Activated CD4-positive, alpha-beta T cell treated with anti-CD3 and anti-CD28 coated beads, Interleukin-2, Interleukin-4, amounts not matched to agents 100 ng/mL and 50 ng/mL, durations not matched to agents 16 hours and 8 hours (primary cell): Measurements from ENCODE around the gene PTPRK.

Experiments
- DNase-seq: peaks from one replicate; pipeline ENCODE4 v3.0.0-alpha.2; 2020; ENCODE audit warnings: low spot score

The PTPRK gene

GRCh38 chr6:128007658-128008057 is 512.7 kb downstream of the PTPRK start:
- no peak for DNase-seq

GRCh38 chr6:128005009-128005408 is 515.4 kb downstream of the PTPRK start:
- DNase-seq = no peak

GRCh38 chr6:128000363-128000762 is 520.0 kb downstream of the PTPRK start:
- no peak for DNase-seq

GRCh38 chr6:127998985-127999384 is 521.4 kb downstream of the PTPRK start:
- no peak for DNase-seq

- no peak for DNase-seq
Observed at GRCh38 chr6:127997496-127998164, 522.8 kb downstream of the PTPRK start.

- no peak for DNase-seq
Observed at GRCh38 chr6:127996925-127997324, 523.5 kb downstream of the PTPRK start.

GRCh38 chr6:127992144-127992543 is 528.3 kb downstream of the PTPRK start:
- DNase-seq = no peak

DNA sequence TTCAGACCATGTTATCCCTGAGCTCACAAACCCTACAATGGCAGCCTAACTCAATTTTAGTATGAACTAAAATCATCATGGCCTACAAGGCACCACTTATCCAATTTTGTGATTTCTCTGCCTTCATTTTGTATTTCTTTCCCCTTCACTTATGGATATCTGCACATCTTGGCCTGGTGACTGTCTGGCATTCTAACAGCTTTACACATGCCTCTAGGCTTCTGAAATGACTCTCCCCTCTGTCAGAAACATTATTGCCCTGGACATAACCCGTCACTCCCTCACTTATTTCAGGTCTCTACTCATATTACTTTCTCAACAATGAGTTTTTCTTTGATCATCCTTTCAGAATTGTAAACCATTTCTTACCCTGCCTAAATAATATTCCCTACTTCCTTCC is 530.3 kb downstream of the PTPRK start:
- no peak for DNase-seq

DNA sequence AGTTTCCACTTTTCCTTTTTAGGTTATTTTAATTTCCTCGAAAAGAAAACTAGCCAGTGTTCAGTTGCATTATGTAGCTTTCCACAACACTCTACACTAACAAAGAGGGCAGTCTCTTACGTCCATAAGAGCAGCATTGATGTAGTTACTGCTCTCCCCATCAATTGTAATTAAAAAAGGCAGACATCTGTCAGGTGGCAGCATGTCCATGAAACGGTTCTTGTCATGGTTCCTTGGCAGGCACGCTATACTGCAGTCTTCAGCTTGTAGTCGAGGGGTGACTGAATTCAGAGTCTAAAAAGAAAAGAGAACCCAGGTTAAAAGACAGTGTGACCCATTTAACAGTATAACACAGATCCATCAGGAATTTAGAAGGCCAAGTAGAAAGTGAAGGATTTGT is 539.4 kb downstream of the PTPRK start:
- DNase-seq = no peak

DNA sequence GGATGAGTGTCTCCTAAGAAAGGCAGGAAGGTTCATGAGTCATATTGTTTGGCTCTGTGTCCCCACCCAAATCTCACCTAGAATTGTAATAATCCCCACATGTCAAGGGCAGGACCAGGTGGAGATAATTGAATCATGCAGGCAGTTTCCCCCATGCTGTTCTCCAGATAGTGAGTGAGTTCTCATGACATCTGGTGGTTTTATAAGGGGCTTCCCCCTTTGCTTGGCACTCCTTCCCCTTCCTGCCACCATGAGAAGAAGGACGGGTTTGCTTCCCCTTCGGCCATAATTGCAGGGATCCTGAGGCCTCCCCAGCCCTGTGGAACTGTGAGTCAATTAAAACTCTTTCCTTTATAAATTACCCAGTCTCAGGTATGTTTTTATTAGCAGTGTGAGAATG is 542.2 kb downstream of the PTPRK start:
- DNase-seq = peak; percentile 22

GRCh38 chr6:127976796-127977195 is 543.6 kb downstream of the PTPRK start:
- no peak for DNase-seq

DNA sequence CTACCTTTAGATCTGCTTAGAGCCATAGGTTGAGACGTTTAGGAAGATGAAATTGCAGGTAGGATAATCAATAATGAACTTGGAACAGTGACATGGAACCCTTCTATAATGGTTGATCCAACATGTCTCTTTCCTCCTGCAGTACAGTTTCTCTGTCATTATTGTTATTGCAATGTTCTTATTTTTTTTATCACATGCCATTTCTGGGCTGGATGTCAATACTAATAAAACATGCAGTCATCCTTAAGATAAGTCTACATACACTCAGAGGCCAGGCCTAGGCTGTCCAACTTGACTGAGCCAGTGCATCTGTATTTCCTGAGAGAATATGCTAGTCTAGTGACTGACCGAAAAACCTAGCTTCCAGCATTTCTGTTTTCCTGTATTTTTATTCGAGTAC is 544.3 kb downstream of the PTPRK start:
- no peak for DNase-seq

- DNase-seq = peak; percentile 73
Observed at GRCh38 chr6:127972815-127973214, 547.6 kb downstream of the PTPRK start.

DNA sequence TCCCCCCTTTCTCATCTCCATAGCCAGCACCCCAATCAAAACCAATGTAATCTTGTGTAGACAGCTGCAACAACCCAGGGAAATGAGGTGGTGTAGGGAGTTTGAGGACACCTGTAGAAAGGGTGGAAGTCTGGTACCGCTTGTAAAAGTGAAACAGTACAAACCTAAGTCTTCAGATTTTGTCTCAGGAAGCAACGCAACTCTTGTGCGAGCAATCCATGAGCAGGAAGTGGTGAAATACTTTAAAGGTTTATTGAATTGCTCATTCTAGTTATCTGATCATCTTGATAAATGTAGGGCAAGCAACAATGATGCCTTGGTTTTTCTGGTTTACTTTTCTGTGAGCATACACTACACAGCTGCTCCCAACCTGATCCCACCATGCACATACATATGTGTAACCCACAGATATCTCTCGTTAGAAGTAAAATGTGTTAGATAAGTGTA is 548.4 kb downstream of the PTPRK start:
- DNase-seq = peak; percentile 93

DNA sequence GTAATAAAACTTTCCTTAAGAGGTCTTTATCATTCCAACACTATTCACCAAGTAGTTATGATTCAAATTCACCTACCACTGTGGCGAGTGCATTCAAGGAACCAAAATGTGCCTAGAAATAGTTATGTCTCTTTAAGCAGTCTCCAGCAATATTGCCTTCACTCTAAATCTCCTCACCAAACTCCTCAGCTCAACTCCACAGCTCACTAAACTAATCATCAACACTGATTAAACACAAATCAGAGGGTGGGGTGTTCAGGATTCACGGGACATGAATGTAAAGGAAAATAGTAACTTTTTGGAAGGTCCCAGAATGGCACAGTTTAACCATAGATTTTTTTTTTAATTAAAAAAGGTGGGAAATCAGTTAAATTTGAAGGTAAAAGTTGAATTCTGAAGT is 549.0 kb downstream of the PTPRK start:
- DNase-seq = peak; percentile 24

DNA sequence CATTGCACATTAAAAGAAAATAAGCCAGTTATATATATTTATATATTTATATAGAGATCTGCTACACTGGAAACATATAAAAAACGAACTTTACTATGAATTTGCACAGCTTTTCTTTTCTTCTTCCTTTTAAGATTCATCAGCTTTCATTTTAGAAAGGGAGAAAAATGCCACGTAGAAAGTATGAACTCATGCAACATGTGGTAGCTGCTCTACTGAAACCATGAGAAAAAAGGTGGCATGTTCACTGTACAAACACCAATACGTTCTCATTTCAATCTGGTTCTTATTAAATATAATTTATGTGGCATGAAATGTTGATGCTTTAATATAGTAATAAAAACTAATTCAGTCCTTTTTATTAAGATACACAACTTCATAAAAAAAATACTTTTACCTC is 550.7 kb downstream of the PTPRK start:
- DNase-seq = peak; percentile 27

DNA sequence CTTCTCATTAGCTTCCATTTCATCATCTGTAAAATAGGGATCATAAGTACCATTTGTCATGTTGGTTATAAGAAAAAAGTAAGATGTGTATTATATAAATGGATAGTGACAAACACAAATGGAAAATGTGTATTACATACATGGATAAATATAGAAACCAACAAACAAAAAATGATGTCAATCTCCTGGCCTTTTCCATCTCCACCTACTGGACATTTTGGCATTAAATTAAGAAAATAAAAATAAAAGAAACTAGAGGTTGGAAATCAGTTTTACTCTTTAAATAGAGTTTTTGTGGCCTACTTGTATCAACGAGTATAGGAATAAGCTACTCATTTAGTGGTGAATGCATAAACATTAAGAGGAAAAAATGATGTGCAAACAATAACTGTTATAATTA is 552.0 kb downstream of the PTPRK start:
- DNase-seq = no peak

DNA sequence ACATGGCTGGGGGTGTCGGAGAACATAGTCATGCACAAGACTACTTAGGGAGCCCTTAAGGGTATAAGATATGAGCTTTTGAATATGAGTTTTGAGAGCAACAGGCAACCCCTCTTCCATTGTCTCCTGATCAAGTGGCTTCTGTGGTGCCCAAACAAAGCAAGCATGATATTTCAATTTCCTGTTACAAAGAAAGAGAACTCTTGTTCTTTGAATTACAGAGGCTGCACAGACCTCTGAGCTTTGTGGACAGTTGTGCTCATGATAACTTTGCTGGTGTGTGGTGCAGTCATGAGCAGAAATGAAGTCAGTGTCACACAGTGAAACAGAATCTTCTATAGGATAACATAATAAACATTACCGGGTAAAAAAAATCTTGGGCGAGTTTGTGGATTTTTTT is 552.7 kb downstream of the PTPRK start:
- DNase-seq = peak; percentile 54

GRCh38 chr6:127966616-127967015 is 553.8 kb downstream of the PTPRK start:
- no peak for DNase-seq

GRCh38 chr6:127963495-127963894 is 556.9 kb downstream of the PTPRK start:
- no peak for DNase-seq

GRCh38 chr6:127959869-127960268 is 560.5 kb downstream of the PTPRK start:
- no peak for DNase-seq

DNA sequence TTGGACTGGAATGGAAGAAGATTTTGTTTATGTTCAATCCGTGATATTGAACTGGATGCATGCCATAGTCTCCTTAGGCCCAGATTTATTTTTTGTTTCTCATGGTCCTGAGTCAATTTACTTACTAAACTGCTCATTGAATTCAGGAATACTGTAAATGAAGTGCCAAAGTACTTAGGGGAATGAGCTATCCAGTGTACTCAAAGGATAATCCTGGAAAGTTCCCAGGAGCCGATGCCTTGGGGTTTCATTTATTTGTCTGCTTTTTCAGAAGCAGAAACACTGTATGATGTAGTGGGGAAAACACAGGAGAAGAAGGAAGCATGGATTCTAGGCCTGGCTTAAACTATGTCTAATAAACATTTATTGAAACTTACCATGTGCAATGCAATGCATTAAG is 563.4 kb downstream of the PTPRK start:
- DNase-seq = no peak

GRCh38 chr6:127956260-127956888 is 564.0 kb downstream of the PTPRK start:
- DNase-seq = no peak

DNA sequence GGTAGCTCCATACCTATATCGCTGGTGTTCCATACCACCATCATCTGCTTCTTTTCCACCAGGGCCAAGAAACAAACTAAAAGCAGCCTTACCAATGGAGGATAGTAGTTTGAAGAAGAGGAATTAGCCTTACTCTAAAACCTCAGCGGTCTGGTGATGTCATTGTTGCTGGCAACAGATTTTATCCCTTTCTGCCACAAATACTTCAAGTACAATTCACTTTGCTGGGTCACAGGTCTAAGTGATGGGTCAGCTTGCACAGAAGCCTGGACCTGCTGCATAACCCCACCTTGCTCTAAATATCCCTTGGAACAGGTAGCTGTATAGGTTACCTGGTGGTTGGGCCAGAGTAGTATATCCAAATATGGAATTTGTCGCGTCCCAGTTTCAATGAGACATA is 566.3 kb downstream of the PTPRK start:
- no peak for DNase-seq
